HG03066 (cell line): ENCODE measurements around the gene LIX1L.
A peak's percentile ranks its signal among the peaks of the same experiment; 100 is the strongest.

Source experiments
- ATAC-seq: cut with Tn5 transposase; IDR thresholded peaks from one replicate; pipeline ENCODE4 v1.9.1; 2021; ENCODE audit warnings: low read depth; ENCODE audit not compliant: unreplicated experiment

Gene LIX1L

GRCh38 chr1:145897969-145898368, 59.8 kb downstream of the LIX1L start:
- ATAC-seq, result no peak

DNA sequence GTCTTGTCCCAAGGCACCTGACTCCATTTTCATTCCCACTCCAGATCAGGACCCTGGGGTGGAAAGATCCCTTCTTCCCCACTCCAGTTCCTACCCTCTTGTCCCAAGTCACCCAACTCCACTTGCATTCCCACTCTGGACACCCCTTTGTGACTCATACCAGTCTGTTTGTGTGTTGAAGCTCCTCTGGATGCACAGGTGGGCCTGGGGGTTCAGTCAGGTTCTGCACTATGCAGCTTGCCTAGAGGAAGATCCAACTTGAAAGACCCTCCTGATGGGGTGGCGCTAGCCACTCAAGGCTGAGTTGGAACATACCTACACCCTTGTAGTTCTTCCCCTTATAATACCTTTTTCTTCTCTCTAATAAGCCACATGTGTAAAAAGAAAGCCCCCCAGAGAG, 62.3 kb downstream of the LIX1L start:
- ATAC-seq, result no peak

GRCh38 chr1:145893306-145894055, 64.3 kb downstream of the LIX1L start:
- no peak for ATAC-seq

- no peak for ATAC-seq
These were observed 65.2 kb downstream of the LIX1L start for GRCh38 chr1:145892486-145893087.

DNA sequence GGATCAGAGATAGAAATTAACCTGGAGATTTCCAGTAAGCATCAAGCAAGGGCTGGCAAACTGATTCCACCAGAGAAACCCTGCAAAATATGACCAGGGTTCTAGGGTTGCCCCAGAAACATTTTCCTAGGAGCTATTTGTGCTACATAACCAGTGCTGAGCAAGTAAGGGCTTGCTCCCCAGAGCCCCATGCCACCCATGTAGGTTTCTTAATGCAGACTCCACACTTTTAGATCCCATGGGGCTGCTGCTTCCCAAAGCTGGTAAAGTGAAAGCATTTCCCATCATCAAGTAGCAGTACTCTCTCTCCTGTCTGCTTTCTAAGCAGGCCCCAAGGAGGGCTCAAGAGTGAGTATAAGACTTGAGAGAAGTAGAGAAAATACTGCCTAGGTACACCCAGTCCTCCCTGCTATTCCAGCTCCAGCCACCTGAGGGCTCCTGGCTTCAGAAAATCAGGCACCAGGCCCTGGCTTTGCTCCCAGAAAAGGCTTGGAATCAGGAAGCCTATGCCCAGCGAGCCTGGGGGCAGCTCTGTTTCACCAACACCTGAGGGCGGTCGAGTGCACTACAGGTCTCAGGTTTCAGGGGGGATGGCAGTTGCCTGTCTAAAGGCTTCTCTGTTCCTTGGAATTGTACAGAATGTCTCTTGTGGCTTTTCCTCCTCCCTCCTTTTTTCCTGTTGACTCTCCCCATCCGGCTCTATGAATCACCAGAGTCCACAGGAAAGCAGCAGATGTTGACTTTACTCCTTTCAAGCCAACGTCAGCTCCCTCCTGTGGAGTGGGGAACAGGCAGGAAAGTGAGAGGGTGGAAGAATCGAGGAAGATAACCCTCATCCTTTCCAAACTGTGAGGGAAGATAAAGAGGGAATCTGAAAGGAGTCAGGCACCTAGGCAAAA, 66.0 kb downstream of the LIX1L start:
- ATAC-seq, result no peak

GRCh38 chr1:145891143-145891542, 66.7 kb downstream of the LIX1L start:
- ATAC-seq, result no peak

GRCh38 chr1:145889722-145890121, 68.1 kb downstream of the LIX1L start:
- ATAC-seq, result no peak

DNA sequence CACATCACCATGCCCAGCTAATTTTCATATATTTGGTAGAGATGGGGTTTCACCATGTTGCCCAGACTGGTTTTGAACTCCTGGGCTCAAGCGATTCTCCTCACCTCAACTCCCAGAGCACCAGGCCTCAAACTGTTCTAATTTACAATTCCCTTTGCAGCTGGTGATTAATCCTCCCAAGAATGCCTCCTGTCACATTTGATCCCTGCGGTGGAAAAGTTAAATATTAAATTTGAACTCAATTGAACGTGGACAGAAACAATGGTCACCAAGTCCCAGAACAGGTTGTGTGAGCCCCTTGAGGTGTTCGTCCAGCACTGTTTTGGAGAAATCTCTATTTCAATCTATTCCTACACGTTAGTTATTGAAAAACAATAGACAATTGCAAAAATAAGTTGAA, 70.2 kb downstream of the LIX1L start:
- no peak for ATAC-seq

DNA sequence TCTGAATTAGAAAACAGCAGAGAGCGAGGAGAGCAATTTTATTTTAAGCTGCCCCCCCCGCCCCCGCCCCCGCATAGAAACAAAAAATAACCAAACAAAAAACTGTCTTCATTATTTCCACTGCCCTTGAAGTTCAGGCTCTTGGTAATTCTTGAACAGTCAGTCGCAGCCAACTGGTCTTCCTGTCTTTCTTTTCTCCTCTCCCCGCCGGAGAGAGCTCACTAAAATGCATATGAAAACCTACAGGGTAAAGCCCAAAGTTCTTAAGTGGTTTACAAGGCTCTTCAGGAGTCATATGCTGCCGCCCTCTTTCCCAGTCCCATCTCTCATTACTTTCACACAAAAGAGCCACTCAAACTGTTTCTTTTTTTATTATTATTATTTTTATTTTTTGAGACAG, 71.0 kb downstream of the LIX1L start:
- ATAC-seq, result no peak

DNA sequence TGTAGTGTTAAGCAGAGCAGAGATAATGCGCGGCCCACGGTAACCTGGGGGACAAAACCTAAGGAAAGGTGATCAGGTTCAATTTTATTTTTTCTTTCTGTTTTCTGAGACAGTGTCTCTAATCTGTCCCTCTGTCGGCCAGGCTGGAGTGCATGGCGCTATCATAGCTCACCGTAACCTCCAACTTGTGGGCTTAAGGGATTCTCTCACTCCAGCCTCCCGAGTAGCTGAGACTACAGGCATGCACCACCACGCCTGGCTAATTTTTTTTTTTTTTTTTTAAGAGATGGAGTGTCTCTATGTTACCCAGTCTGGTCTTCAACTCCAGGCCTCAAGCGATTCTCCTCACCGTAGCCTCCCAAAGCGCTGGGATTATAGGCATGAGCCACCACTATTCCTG, 71.4 kb downstream of the LIX1L start:
- no peak for ATAC-seq

DNA sequence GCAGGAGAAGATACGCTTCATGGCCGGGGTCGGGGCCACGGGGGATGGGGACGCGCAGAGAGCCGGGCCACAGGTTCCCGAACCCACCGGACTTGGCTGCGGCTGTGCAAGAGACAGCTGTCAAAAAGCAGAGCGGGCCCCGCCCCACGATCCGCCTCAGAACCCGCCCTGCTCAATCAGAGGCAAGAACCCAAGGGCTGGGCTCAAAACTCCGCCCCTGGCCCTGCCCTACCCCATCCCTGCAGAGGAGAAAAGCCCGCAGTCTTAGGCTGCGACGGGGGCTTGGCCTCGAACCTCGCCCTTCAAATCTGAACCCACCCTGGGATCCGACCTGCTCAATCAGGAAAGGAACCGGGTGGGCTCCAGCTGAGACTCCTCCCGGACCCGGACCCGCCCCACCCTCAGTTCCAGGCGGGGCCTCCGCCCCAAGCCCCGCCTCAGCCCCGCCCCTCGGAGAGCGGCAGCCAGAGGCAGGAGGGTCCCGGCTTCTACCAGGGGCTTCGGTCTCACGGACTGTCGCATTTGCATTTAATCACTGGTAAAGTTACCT, 72.0 kb downstream of the LIX1L start, which contains the start of gene ANKRD35:
Gene ANKRD35, minus strand, starts transcription at position 129 of the 550 bp plus-strand sequence. Its CDS starts 108 bp downstream, at position 21.
- ATAC-seq, result peak; percentile 99

GRCh38 chr1:145884675-145885074, 73.1 kb downstream of the LIX1L start:
- ATAC-seq, result no peak
